HG03175 (cell line): ENCODE results near the gene EXOC6.
"Not testable (repeated sequence)": the region's sequence is repeated elsewhere in the genome, so short reads cannot be mapped to it uniquely, and the experiment has no call there.

Experiments
- ATAC-seq: cut with Tn5 transposase; IDR thresholded peaks from one replicate; pipeline ENCODE4 v1.9.1; 2021; ENCODE audit warnings: mild to moderate bottlenecking, moderate library complexity; ENCODE audit not compliant: unreplicated experiment

The EXOC6 gene

DNA sequence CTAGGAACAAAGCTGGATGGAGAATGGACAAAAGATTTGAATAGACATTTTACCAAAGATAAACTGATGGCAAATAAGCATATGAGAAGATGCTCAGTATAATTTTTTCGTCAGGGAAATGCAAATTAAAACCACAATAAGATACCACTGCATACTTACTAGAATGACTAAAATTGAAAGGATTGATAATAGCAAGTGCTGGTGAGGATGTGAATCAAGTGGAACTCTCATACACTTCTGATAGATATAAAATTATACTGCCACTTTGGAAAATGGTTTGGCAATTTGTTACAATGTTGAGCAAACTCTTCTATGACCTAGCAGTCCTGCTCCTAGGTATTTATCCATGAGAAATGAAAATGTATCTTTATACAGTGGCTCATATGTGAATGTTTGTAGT lies 83.3 kb downstream of the EXOC6 start:
- no peak for ATAC-seq

DNA sequence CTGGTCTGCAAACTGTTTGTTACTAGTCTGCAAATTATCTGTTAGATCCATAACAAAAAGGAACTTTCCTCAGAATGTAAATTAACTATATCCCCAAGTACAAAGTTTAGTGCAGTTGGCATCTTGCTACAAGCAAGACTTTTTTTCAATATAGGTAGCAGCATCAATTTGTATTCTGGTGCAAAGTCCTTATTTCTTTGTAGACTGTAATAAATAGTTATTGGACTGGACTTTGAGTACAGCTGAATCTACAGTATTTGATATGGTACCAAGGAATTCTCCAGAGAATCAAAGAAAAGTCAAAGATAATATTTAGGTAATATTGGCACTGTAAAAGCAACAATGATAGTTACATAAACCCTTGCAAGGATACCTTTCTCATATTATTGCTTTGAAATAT lies 89.6 kb downstream of the EXOC6 start:
- no peak for ATAC-seq

DNA sequence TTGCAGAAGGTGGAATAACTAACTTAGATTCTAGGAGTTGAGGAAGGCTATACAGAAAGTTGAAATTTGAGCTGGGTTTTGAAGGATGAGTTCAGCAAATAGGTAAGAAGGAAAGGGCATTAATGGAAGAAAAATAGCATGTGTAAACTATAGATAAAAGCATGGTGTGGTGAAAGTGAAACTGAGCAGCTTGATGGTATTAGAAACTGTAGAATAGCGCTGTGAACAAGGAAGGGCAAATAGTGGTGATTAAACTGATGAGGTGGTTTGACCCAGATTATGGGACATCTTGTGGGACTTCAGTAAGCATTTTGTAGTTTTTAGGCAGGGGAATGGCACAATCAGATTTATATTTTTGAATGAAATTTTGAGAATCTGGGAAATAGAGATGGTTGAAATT lies 90.5 kb downstream of the EXOC6 start:
- ATAC-seq, result no peak

DNA sequence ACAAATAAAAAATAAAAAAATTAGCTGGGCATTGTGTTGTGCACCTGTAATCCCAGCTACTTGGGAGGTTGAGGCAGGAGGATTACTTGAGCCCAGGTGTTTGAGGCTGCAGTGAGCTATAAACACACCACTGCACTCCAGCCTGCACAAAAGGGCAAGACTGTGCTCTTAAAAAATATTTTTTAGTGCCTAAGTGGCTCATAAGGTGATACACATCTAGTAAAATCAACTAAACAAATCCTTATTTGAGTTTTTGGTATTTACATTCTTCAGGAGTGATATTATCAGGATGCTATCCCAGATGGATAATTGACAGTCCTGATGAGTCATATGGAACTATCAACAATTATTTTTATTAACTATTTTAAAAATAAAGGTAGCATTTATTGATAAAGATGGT lies 93.9 kb downstream of the EXOC6 start:
- no peak for ATAC-seq

DNA sequence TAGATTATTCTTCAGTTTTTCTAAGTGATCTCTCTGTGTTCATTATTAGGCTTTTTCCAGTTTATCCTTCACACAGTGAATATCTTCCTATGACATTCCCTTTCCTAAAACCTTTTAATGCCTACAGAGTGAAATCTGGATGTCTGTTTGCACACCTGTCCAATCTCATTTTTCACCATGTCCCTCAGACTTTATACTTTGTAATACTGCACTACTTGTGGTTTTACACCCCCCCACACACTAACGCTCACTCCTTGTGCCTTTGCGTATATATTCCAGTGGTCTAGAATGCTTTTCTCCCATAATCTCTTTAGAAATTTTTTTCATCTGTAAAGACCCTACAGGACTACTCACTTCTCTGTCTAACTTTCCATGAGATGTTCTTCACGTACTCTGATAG lies 98.2 kb downstream of the EXOC6 start:
- ATAC-seq, result no peak

DNA sequence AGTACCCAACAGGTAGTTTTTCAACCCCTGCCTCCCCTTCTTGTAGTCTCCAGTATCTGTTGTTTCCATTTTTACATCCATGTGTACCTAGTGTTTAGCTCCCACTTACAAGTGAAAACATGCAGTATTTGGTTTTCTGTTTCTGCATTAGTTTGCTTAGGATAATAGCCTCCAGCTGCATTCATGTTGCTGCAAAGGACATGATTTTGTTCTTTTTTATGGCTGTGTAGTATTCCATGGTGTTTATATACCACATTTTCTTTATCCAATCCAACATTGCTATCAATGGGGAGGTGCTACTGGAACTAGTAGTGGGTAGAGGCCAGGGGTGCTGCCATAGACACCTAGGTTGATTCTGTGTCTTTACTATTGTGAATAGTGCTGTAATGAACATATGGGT lies 104.3 kb downstream of the EXOC6 start:
- not testable (repeated sequence) for ATAC-seq

DNA sequence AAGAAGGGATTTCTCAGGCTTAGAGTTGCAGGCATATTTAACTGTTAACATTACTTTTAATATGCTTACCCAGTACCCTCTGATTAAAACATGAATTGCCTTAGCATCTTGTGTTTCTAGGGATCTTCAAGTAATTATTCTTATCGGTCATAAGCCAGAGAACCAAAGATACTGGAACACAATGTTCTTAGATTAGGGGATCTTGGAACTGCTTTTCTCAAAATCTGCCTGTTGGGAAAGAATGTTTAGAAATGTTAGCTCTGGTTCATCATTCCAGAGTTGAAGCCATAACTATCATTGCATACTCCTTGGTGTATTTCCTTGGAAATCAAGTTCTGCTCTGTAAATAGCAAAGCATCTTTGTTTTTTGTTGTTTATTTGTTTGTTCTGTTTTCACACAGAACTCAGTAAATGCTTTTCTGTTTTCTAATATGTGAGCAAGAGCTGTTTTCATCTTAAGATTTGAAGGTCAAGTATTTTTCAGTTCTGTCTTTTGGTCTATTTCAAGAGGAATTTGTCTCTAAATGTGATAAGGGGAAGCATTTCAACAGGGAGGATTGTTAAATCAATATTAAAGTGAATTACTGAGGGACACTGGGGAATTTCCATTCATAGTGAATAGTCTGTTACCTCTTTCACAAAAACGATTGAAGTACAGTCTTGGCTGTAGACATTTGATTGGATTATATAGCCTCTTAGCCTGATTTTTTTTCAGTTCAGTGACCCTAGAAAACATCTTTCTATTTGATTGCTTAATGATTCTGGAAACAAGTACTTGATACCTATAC lies 109.1 kb downstream of the EXOC6 start:
- no peak for ATAC-seq

DNA sequence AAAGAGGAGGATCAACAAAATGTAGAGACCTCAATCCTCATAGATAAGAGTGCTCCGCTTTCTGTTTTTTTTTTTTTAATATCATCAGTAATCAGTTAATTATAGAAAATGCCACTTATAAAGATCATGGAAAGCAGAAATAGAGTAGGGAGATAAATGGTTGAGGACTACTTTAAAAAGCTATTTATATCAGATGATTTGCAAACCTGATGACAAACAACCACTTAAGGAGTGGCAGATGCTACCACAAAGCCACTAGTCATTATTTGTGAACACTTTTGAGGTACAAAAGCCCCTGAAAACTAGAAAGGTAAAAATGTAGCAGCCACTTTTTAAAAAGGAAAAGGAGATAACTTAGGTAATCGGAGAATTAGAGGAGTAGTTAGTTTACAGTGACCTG lies 113.3 kb downstream of the EXOC6 start:
- no peak for ATAC-seq

DNA sequence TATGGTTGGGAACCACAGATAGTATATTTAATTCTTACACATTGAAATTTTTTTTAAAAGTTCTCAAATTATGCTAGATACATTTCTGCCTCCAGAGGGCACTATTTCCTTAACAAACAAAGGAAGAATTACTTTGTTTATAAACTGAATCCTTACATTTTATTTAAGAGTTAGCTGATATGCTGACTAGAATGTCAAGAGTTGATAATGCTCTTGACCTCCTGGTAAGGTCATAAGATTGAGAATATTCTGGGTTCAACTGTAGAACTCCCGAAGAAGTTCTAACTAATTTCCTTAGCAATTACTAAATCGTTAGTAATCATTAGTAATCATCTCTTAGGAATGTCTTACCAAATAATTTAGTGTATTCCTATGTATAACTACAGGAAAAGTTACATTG lies 117.0 kb downstream of the EXOC6 start:
- no peak for ATAC-seq

DNA sequence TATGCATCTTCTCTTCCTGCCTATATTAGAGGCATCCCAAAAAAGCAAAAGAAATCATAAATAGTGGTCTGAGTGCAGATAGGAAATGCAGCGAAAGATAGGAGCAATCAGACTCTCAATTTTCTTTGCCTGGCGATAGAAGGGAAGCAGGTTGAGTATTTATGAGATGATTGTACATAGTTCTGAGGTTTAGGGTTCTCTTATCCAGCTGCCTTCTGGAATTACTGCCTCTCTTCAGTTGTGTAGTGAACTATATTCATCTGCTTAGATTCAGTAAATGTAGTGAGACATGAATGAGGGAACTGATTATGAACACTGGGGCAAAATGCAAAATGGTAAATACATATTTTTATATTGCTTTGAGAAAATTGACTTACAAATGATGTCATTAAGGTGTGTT lies 119.3 kb downstream of the EXOC6 start:
- no peak for ATAC-seq

DNA sequence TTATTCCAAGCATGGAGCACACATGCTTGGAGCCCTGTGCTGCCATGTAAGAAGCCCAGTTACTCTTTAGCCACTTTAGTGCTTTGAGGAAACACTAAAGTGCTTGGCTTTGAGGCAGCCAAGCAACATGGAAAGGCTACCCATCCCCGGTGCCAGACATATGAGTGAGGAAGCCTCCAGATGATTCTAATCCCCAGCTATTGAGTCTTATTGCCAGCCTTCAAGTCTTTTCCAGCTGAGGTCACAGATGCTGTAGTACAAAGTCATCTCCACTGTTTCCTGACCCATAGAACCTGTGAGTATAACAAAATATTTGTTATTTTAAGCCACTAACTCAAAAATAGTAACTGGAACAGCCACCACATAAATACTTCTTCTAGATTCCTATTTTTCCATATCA lies 120.8 kb downstream of the EXOC6 start:
- no peak for ATAC-seq

DNA sequence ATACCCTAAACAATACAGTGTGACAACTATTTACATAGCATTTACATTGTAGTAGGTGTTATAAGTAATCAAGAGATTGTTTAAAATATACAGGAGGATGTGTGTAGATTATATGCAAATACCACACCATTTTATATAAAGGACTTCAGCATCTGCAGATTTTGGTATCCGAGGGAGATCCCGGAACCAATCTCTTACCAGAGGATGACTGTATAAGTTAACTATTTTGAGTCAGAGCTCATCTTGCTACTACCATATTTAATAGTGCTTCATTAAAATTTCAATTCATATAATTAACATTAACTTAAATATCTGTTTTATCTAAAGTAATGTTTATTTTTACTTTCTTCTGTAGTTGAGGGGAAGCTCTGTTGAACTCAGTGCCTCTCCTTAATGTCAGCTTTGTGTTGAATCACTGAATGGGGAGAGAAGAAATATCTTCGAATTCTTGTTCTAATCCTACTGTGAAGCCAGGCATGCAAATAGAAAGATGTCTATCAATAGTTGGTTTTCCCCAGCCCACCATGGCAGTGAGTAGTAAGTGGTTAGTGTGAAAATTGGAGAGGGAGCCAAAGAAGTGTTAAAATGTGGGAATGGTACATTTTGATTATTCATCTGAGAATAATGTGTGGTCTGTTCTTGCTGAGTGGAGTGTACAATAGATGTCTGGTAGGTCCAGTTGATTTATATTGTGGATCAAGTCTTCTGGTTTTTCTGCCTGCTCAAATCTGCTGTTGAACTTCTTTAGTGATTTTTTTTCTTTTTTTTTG lies 122.2 kb downstream of the EXOC6 start:
- ATAC-seq, result no peak

DNA sequence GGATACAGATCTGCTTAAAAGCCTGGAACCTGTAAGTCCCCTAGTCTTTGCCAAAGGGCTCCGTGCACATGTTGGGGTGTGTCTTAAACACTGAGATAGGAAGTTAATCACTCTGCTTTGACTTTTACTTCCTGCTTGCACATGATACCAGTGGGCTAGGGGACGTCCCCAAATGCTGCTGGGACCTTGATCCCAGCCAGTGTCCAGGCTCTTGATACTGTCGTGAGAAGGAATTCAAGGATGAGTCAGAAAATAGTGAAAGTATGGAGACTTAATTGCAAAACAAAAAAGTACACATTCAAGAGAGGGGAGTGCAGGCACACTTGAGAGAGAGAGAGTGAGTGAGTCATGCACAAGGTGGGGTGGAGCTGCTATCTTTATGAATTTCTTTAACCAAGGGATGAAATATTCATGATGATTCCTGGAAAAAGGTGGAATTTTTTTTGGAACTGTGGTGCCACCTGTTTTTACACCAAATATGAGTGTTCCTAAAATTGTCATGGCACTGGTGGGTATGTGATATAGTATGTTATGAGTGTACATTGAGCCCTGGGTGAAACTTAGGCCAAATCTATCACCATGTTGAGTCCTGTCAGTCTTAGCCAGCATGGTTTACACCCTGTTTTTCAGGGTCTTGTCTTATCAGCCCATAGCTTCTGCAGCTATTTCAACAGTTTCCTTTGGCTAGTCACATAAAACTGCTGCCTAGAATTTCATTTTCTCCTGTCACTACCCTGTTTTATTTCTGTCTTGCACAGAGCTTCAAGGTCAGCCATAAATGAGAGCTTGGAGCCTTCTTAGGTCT lies 123.9 kb downstream of the EXOC6 start:
- ATAC-seq, result no peak

DNA sequence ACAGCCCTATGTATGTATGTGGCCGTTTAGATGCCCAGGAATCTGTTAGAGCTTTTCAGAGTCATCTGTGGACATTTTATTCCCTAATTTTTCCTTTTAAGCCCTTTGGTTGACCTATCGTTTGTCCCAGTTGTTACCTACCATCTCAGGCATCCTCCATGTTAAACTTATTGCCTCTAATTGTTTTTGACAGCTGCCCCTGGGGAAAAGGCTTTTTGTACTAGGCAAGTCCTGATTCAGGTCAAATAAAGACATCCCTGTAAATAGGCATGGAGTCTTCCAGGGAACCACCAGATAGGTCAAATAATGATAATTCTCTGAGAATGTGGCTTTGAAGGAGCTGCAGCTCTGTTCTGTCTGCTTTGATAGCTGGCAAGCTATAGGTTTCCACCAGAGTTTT lies 124.6 kb downstream of the EXOC6 start:
- no peak for ATAC-seq

DNA sequence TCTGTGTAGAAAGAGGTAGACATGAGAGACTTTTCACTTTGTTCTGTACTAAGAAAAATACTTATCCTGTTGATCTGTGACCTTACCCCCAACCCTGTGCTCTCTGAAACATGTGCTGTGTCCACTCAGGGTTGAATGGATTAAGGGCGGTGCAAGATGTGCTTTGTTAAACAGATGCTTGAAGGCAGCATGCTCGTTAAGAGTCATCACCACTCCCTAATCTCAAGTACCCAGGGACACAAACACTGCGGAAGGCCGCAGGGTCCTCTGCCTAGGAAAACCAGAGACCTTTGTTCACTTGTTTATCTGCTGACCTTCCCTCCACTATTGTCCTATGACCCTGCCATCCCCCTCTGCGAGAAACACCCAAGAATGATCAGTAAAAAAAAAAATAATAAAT lies 128.0 kb downstream of the EXOC6 start:
- not testable (repeated sequence) for ATAC-seq

DNA sequence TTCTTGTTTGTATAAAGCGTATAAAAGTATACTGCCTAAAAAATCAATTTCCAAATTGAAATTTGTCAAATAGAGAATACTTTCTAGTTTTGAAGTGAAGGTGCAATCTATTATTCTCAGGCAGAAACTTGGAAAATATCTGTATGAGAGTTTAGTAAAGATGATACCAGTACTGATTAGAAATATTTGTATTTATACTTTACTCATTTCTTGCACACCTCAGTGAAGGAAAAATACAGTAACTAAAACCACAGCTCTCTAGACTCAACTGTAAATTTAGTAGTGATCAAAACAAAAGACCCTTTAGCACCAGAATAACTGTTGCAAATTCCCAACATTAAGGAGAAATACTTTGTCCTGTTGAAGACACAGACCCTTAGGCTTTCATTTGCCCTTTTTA lies 140.9 kb downstream of the EXOC6 start:
- no peak for ATAC-seq

DNA sequence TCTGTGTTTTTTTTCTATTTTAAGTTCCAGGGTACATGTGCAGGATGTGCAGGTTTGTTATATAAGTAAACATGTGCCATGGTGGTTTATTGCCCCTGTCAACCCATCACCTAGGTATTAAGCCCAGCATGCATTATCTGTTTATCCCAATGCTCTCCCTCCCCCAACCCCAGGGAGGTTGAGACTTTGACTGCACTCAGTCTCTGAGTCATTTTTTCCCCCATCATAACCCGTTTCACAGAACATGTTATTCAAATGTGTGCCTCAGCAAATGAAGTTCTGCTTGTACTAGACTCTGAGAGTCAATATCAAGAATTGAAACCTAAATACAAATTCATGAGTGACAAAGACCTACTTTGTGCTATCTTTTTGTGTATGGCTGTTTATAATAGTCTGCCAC lies 142.3 kb downstream of the EXOC6 start:
- ATAC-seq, result no peak

DNA sequence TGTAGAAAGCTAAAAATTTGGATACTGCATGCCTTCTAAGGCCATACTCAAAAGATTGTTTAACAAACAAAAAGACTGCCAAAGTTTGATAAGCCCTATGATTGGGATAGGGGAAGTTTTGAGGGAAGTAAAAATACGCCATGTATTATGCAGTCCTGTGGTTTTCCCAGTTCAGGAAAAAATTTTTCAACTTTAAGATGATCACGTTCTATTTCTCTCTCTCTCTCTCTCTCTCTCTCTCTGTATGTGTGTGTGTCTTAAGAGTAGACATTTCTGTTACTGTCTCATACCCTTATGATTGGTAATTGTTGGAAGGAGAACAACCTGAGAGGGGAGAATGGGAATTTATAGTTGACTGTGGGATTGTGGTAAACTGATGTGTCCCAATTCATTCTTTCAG lies 143.2 kb downstream of the EXOC6 start:
- no peak for ATAC-seq

DNA sequence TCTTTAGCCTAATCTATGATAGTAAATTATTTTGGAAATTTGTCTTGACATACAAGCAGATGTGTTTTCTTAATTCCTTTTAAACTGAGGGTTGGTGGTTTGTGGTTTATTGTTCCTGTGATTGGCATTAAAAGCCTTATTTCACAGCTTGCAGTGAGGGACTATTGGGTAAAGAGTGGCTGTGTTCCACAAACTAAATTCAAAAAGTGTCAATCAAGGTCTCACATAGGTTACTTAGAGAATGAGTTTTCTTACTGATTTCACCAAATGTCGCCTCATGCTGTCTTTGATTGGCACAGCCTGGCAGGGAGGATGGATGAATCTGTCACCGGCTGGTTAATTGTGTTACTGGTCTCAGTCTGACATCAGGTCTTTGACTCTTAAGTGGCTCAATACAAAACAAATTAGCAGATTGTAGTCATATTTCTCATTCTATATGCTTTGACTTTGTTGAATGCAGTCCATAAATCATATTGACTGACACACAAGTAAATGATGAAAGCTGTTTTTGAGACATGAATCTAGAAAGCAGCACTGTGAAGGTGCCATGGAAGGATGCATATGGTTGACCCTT lies 145.5 kb downstream of the EXOC6 start:
- no peak for ATAC-seq

DNA sequence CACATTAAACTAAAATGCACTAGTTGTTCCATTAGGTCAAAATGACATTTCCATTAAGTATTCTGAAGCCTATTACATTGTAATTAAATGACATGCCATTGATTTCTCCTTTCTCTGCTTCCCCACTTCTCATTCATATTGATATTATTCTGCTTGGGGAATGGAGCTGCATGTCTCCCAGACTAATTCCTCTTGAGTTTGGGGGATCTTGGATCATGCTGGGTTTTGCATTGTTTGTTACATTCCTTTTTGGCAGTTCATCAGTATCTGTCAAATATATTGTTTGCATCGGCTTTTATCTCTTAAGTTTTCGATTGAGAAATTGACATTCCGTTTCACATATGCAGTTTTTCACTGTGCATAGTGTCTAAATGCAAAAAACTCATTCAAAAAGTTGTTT lies 147.2 kb downstream of the EXOC6 start:
- no peak for ATAC-seq

DNA sequence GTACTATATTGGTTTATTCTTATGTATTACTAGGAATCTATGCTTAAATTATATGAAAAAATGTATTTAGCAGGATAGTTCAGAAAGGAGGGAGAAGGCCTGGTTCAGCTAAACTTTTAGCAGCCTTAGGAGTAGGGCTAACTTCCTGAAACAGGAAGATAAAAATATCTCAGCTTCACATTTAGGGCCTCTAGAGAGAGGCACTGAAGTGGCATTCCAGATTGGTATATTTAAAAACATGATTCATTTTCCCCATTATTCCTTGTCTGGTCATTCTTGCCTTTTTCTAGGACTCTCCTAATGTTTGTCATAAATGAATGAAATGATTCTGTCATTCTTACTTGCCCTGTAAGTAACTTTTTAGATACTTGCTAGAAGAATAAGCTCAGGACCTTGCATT lies 149.3 kb downstream of the EXOC6 start:
- ATAC-seq, result no peak
